Measurements from ENCODE around the gene PAX1. TPM values are rescaled to one million over a fixed set of nuclear protein-coding genes. Genes with fewer than 3 reads are reported as not detected.

The PAX1 gene
- total RNA-seq, 1 donor from 2014 or later: not detected

DNA sequence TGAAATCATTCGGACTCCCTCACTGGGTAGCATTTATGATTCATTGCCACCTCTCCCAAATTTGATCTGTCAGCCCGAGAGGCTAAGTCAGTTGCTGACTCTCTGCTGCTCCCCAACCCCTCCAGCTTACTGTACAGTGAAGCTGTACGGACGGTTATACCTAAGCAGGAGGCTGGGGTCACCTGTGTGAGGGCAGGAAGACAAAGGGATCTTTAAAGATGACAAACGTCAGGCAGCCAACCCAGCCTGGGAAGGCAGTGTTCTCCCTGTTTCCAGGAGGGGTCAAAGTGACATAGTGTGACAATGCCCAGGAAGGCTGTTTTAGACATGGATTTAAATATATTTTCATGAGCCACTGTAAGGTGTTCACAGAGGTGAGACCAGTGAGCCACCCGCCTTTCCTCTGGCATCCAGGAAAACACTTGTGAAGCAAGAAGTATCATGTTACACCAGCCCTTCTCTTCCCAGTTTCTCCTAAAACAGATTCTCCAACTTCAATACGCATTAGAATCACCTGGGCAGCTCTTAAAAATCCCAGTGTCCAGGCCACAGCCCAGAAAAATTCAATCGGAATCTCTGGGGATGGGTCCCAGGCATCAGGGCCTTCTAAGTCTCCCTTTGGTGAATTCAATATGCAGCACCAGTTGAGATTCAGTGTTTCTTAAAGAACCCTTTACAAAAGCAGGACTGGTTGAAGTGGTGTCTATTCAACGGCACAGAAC, 6.8 kb upstream of the PAX1 start:
- no peaks in the 10 kb centered on the region for H3K9me3 Mint-ChIP-seq
- H3K4me3 Mint-ChIP-seq: no peak overlapping the region
- H3K27me3 Mint-ChIP-seq (ENCODE audit: low read depth): peaks cover 100% of the 10 kb centered on the region
- no peak for DNase-seq (ENCODE audit: low read depth, low spot score)
- no peaks in the 10 kb centered on the region for H3K36me3 Mint-ChIP-seq (ENCODE audit: low read depth)
- H3K27ac Mint-ChIP-seq (ENCODE audit: unreplicated experiment): no peak overlapping the region
- TF ChIP-seq, protein P1, sequence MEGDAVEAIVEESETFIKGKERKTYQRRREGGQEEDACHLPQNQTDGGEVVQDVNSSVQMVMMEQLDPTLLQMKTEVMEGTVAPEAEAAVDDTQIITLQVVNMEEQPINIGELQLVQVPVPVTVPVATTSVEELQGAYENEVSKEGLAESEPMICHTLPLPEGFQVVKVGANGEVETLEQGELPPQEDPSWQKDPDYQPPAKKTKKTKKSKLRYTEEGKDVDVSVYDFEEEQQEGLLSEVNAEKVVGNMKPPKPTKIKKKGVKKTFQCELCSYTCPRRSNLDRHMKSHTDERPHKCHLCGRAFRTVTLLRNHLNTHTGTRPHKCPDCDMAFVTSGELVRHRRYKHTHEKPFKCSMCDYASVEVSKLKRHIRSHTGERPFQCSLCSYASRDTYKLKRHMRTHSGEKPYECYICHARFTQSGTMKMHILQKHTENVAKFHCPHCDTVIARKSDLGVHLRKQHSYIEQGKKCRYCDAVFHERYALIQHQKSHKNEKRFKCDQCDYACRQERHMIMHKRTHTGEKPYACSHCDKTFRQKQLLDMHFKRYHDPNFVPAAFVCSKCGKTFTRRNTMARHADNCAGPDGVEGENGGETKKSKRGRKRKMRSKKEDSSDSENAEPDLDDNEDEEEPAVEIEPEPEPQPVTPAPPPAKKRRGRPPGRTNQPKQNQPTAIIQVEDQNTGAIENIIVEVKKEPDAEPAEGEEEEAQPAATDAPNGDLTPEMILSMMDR (conservative IDR thresholded peaks at IDR 0.05): no peak
- peaks cover 8% of the 10 kb centered on the region for H3K4me1 Mint-ChIP-seq

DNA sequence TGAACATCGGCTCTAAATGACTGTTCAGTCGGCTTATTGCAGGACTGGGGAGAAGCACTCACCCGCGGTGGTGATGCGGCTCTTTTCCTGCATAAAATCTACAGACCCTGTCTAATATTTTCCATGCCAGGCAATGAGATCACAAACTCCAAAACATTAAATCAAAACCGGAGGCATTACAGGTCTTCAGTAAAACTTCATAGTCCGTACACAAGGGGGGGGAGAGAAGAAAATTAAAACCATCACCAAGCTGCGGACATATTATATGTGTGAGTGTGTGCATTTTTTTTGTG, 6.3 kb upstream of the PAX1 start:
- Mint-ChIP-seq H3K27ac (ENCODE audit: unreplicated experiment) (no peak overlapping the region), H3K4me3 (no peak overlapping the region), H3K27me3 (ENCODE audit: low read depth) (peaks cover 100% of the 10 kb centered on the region), H3K36me3 (ENCODE audit: low read depth) (no peaks in the 10 kb centered on the region), H3K9me3 (no peaks in the 10 kb centered on the region), H3K4me1 (peaks cover 11% of the 10 kb centered on the region)
- DNase-seq (ENCODE audit: low read depth, low spot score): no peak
- TF ChIP-seq, protein P1 (conservative IDR thresholded peaks at IDR 0.05): no peak

DNA sequence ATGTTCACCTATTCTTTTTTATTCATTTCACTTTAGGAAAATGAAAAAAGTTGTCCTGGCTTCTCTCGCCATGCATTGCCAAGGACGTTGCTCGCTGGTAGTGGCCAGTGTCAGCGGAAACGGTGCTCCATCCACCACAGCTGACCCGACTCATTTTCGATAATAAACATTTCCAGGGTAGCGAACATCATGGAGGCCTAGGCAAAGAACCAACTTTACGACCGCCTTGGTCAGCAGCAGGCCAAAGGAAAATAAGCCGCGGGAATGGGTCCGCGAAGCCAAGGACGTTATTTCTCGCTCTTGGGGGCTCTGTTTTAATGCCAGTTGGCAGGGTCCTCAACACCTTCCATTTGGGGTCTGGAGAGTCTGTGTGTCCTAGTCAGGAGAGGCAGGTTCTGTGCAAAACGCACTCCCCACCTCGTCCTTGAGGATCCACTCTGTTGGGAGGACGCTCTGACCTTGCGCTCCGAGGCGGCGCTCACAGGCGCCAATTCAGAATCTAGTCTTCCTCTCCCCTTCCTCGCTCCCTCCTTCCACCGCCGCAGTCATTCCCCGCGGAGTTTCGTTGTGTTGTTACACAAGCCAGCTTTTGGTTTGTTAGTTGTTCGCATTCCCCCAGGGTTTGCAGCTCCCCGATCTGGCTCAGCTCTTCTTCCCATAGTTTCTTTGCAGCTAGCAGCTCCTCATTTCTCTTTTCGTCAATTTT, 4.1 kb upstream of the PAX1 start:
- Mint-ChIP-seq H3K9me3 (no peaks in the 10 kb centered on the region), H3K27ac (ENCODE audit: unreplicated experiment) (no peak overlapping the region), H3K4me3 (no peak overlapping the region), H3K27me3 (ENCODE audit: low read depth) (peaks cover 98% of the 10 kb centered on the region), H3K4me1 (peaks cover 11% of the 10 kb centered on the region), H3K36me3 (ENCODE audit: low read depth) (no peaks in the 10 kb centered on the region)
- no peak for DNase-seq (ENCODE audit: low read depth, low spot score)
- TF ChIP-seq, protein P1 (conservative IDR thresholded peaks at IDR 0.05): no peak

GRCh38 chr20:21702016-21702415, 3.4 kb upstream of the PAX1 start:
- Mint-ChIP-seq H3K27me3 (ENCODE audit: low read depth) (peaks cover 98% of the 10 kb centered on the region), H3K4me1 (peaks cover 11% of the 10 kb centered on the region), H3K4me3 (no peak overlapping the region), H3K27ac (ENCODE audit: unreplicated experiment) (no peak overlapping the region), H3K36me3 (ENCODE audit: low read depth) (no peaks in the 10 kb centered on the region), H3K9me3 (no peaks in the 10 kb centered on the region)
- DNase-seq (ENCODE audit: low read depth, low spot score): no peak
- TF ChIP-seq, protein P1 (conservative IDR thresholded peaks at IDR 0.05): no peak

DNA sequence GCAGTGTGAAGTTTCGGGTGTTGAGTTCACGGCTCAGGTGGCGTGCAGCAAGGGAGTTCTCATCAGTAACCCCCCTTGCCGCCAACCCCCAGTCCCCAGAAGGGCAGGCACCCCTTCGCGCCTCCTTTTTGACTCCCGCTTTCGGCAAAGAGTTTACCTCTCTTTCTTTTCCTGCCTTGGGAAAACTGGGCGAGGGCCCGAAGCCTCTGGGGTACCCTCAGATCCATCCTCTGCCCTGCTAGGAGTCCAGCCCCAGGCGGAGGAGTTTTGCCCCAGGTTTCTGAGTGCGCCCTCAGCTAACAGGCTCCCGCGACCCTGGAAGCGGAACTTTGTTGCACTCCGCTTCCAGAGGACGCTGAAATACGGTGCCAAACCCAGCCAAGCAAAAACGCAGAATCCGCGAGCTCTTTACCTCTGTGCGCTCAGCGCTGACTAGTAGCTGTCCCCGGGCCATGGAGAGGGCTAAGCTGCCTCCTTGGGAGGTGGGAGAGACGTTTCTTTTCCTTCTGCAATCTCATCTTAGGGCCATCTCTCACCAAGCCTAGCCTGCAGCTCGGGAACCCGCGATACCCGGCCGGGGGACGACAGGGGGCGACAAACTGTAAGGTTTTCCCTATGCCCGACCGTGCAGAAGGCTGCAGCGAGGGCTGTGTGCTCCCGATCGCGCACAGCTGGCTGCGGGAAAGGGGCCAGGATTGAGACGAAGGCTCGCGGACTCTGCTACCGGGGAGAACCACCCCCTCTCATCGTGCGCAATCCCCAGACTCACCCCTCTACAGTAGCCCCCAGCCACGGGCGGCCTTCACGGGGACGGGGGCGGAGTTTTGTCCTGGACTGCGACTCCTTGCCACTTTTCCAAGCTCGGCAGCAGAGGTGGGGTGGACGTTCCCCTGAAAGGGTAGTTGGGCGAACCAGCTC, 2.7 kb upstream of the PAX1 start:
- peak overlapping the region; percentile 37 for H3K4me3 Mint-ChIP-seq
- peaks cover 11% of the 10 kb centered on the region for H3K4me1 Mint-ChIP-seq
- H3K27me3 Mint-ChIP-seq (ENCODE audit: low read depth): peaks cover 98% of the 10 kb centered on the region
- TF ChIP-seq, protein P1 (conservative IDR thresholded peaks at IDR 0.05): peak; percentile 84
- H3K36me3 Mint-ChIP-seq (ENCODE audit: low read depth): no peaks in the 10 kb centered on the region
- DNase-seq (ENCODE audit: low read depth, low spot score): peak; percentile 93
- no peaks in the 10 kb centered on the region for H3K9me3 Mint-ChIP-seq
- no peak overlapping the region for H3K27ac Mint-ChIP-seq (ENCODE audit: unreplicated experiment)
